Ishikawa (cell line): ENCODE results near the gene CCDC141.

ENCODE experiments used
- CEBPB ChIP-seq: IDR thresholded peaks from 2 replicates; pipeline ENCODE4 v1.6.1; 2012
- CREB1 ChIP-seq: IDR thresholded peaks from 2 replicates; pipeline ENCODE4 v1.6.1; 2012; ENCODE audit warnings: low read depth
- EGR1 ChIP-seq: IDR thresholded peaks from 2 replicates; pipeline ENCODE4 v1.6.1; 2012
- EP300 ChIP-seq: IDR thresholded peaks from 2 replicates; pipeline ENCODE4 v1.6.1; 2012; ENCODE audit warnings: borderline replicate concordance
- FOXM1 ChIP-seq: IDR thresholded peaks from 2 replicates; pipeline ENCODE4 v1.6.1; 2012; ENCODE audit warnings: low read depth, borderline replicate concordance
- NFIC ChIP-seq: IDR thresholded peaks from 2 replicates; pipeline ENCODE4 v1.6.1; 2012
- RAD21 ChIP-seq: IDR thresholded peaks from 2 replicates; pipeline ENCODE4 v1.6.1; 2012; ENCODE audit warnings: low read depth
- TAF1 ChIP-seq: IDR thresholded peaks from 2 replicates; pipeline ENCODE4 v1.6.1; 2012; ENCODE audit warnings: low read depth, mild to moderate bottlenecking
- TCF12 ChIP-seq: IDR thresholded peaks from 2 replicates; pipeline ENCODE4 v1.6.1; 2012; ENCODE audit warnings: low read depth
- TEAD4 ChIP-seq: IDR thresholded peaks from 2 replicates; pipeline ENCODE4 v1.6.1; 2012
- YY1 ChIP-seq: IDR thresholded peaks from 2 replicates; pipeline ENCODE4 v1.6.1; 2012; ENCODE audit warnings: low read depth
- ZBTB7A ChIP-seq: IDR thresholded peaks from 2 replicates; pipeline ENCODE4 v1.6.1; 2012; ENCODE audit warnings: low read depth
- TF ChIP-seq, protein P1 (sequence below): IDR thresholded peaks from 2 replicates; pipeline ENCODE4 v1.6.1; 2012
- TF ChIP-seq, protein P2 (sequence below): IDR thresholded peaks from 2 replicates; pipeline ENCODE4 v1.6.1; 2012
- TF ChIP-seq, protein P3 (sequence below): IDR thresholded peaks from 2 replicates; pipeline ENCODE4 v1.6.1; 2012; ENCODE audit warnings: low read depth, mild to moderate bottlenecking

The CCDC141 gene

DNA sequence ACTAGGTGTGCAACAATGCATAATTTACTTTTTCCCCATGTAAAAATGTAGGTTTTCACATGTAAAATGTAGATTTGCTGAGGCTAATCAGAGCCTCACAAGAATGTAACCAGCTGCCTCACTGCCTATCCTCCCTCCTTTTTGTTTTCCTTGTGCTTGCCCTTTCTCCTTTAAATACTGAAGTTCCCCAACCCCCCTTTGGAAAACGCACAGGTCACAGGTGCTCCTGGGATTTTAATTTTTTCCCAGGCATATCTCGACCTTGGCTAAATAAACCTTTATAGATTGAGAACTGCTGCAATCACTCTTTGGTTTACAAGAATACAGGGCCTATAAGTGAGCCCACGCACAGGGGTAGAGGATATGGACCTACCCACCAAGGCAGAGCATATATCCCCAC is 165.5 kb downstream of the CCDC141 start:
- TF ChIP-seq, protein P1, sequence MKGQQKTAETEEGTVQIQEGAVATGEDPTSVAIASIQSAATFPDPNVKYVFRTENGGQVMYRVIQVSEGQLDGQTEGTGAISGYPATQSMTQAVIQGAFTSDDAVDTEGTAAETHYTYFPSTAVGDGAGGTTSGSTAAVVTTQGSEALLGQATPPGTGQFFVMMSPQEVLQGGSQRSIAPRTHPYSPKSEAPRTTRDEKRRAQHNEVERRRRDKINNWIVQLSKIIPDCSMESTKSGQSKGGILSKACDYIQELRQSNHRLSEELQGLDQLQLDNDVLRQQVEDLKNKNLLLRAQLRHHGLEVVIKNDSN: no peak
- TF ChIP-seq, protein P2, sequence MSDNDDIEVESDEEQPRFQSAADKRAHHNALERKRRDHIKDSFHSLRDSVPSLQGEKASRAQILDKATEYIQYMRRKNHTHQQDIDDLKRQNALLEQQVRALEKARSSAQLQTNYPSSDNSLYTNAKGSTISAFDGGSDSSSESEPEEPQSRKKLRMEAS: no peak
- TF ChIP-seq TAF1: no peak
- TF ChIP-seq FOXM1: no peak
- TF ChIP-seq, protein P3, sequence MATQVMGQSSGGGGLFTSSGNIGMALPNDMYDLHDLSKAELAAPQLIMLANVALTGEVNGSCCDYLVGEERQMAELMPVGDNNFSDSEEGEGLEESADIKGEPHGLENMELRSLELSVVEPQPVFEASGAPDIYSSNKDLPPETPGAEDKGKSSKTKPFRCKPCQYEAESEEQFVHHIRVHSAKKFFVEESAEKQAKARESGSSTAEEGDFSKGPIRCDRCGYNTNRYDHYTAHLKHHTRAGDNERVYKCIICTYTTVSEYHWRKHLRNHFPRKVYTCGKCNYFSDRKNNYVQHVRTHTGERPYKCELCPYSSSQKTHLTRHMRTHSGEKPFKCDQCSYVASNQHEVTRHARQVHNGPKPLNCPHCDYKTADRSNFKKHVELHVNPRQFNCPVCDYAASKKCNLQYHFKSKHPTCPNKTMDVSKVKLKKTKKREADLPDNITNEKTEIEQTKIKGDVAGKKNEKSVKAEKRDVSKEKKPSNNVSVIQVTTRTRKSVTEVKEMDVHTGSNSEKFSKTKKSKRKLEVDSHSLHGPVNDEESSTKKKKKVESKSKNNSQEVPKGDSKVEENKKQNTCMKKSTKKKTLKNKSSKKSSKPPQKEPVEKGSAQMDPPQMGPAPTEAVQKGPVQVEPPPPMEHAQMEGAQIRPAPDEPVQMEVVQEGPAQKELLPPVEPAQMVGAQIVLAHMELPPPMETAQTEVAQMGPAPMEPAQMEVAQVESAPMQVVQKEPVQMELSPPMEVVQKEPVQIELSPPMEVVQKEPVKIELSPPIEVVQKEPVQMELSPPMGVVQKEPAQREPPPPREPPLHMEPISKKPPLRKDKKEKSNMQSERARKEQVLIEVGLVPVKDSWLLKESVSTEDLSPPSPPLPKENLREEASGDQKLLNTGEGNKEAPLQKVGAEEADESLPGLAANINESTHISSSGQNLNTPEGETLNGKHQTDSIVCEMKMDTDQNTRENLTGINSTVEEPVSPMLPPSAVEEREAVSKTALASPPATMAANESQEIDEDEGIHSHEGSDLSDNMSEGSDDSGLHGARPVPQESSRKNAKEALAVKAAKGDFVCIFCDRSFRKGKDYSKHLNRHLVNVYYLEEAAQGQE: no peak
- TF ChIP-seq RAD21: no peak
- TF ChIP-seq CEBPB: no peak
- no peak for TF ChIP-seq TEAD4
- TF ChIP-seq EGR1: no peak
- TF ChIP-seq CREB1: no peak

DNA sequence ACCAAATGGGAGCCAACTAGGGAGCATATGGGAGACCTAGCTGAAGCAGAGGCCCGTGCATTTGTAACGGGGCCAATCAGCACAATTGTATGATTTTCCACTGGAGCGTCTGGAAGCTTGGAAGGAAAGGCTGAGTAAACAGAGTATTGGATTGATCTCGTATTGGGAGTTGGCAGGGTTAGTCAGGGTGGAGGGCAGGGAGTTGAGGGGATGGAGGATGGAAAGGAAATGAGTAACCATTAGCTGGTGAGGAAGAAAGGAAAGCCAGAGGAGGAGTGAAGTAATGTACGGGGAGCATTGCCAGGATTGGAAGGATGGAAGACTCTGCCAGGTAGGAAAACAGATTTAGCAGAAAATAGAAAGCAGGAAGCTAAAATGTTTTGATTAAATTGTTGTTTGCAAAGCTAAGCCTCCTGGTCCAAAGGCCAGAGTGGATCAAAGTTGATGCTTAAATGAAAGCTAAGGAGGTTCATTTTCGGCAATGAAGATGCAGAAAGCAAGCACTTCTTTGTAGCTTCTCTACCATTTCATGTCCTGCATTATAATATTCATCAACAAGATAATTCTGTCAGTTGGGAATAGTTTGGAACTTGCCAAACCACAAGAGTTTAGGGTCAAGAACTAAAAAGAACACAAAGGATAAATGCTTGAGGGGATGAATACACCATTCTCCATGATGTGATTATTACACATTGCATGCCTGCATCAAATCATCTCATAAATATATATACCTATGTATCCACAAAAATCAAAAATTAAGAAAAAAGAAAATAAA is 167.1 kb downstream of the CCDC141 start:
- TF ChIP-seq YY1: no peak
- no peak for TF ChIP-seq EP300
- no peak for TF ChIP-seq EGR1
- TF ChIP-seq, protein P3: no peak
- no peak for TF ChIP-seq NFIC
- TF ChIP-seq, protein P1: no peak

DNA sequence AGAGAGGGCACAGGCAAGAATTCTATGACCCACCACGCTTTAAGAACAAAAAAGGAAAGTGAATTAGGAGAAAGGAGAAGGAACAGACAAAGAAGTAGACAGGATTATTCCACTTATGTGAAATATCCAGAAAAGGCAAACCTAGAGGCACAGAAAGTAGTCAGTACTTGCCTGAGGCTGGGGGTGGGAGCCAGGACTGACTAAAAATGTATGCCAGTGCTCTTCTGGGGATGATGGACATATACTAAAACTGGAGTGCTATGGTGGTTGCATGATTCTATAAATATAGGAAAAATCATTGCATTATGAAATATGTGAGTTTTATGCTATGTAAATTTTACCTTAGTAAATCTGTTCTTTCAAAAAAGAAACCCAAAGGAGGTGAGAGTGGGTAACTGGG is 168.9 kb downstream of the CCDC141 start:
- TF ChIP-seq ZBTB7A (no peak), TCF12 (no peak), EGR1 (no peak), TAF1 (no peak), TEAD4 (no peak), EP300 (no peak), YY1 (no peak), CEBPB (no peak), CREB1 (no peak), NFIC (no peak), FOXM1 (no peak), RAD21 (no peak)
- TF ChIP-seq, protein P2: no peak
- TF ChIP-seq, protein P3: no peak
- TF ChIP-seq, protein P1: no peak

DNA sequence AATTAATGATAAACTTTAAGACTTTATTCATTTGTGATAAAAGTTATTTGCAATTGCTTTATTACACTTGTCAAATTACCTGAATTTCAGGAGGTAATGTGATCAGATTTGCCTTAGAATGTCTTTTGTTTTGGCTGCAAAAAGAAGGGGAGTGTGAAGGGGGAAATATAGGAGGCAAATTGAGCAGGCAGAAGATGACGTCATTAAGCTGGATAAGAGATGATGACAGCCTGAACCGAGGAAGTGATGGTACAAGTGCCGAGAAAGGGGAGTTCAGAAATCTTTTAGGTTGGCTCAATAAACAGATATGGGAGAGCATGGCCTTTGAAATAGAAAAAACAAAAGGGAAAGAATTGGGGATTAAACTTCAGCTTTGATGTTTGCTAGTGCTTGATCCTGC is 169.7 kb downstream of the CCDC141 start:
- no peak for TF ChIP-seq EGR1

DNA sequence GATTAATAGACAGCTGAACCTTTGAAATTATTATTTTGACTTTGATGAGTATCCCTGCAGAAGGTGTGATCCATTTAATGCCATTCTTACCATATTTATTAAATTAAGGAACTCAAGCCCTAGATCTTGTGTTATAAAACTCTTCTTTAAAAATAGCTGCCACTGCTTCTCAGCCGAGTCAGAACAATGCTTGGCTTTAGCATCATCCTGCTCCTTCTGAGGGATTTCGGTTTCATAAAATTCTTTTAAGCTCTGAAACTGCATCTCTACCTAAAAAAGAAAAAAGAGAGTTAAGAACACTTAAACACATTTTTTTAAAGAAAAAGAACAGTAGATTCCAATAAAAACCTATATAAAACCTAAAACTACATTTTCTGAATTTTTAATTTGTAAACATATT is 172.1 kb downstream of the CCDC141 start:
- TF ChIP-seq TEAD4 (no peak), NFIC (no peak)
